Adipose tissue (tissue), 3 donors: Measurements from ENCODE around the gene ALDOB. TPM values are rescaled to one million over a fixed set of nuclear protein-coding genes. Genes with fewer than 3 reads are reported as not detected.

Experiments used
- polyA plus RNA-seq, 3 donors: library from polyadenylated mRNA; stranded (reverse); fragments of 200-250 nt; gene quantifications; one replicate each; pipeline ENCODE4 v1.2.3, GENCODE V29; 2013
- donor health status: healthy with polysubstance abuse.
- donor health status: Bipolar disorder and iron deficiency.
- donor health status: healthy.

The ALDOB gene
- polyA plus RNA-seq, 3 donors = 1.6 to 972 (median 2.5) TPM

Other genes starting within 250 kb of the ALDOB start
- under 1 TPM in 2 of 3 donors, not detected in 1; 0.03 to 0.32 TPM for gene BAAT, start 50.8 kb downstream of the ALDOB start, polyA plus RNA-seq
- 1 to 10 TPM; 5.7 to 8.7 (median 7.5) TPM for gene MRPL50, start 37.2 kb downstream of the ALDOB start, polyA plus RNA-seq
- 10 to 100 TPM in 1 of 3 donors, 1 to 10 TPM in 2; 7.9 to 14.2 (median 8.4) TPM for gene ZNF189, start 36.9 kb downstream of the ALDOB start, polyA plus RNA-seq
- 10 to 100 TPM; 10.9 to 22.2 (median 13.2) TPM for gene RNF20, start 98.1 kb upstream of the ALDOB start, polyA plus RNA-seq
- gene PPP3R2, start 159.2 kb upstream of the ALDOB start, polyA plus RNA-seq = not detected